KMS-11 (cell line): Measurements from ENCODE around the gene COL9A1.

Experiments used
- H2AFZ ChIP-seq: fragments of 200-600 bp; sonication (generic); 2 replicates; pipeline ENCODE4 v1.6.1; 2016; ENCODE audit warnings: antibody characterized with exemption, mixed run types, low read depth
- H3K27ac ChIP-seq: fragments of 200-600 bp; sonication (generic); 2 replicates; pipeline ENCODE4 v1.6.1; 2016; ENCODE audit warnings: mild to moderate bottlenecking, mixed run types
- H3K27me3 ChIP-seq: fragments of 200-600 bp; sonication (generic); 2 replicates; pipeline ENCODE4 v1.6.1; 2017; ENCODE audit warnings: mild to moderate bottlenecking, low read depth, mixed run types, moderate library complexity; ENCODE audit not compliant: insufficient read depth
- H3K36me3 ChIP-seq: fragments of 200-600 bp; sonication (generic); 2 replicates; pipeline ENCODE4 v1.6.1; 2017; ENCODE audit warnings: mild to moderate bottlenecking, mixed run types; ENCODE audit not compliant: insufficient read depth
- H3K4me1 ChIP-seq: fragments of 200-600 bp; sonication (generic); 2 replicates; pipeline ENCODE4 v1.6.1; 2016; ENCODE audit warnings: mild to moderate bottlenecking, low read depth, mixed run types; ENCODE audit not compliant: poor library complexity, severe bottlenecking
- H3K4me2 ChIP-seq: fragments of 200-600 bp; sonication (generic); 2 replicates; pipeline ENCODE4 v1.7.0; 2016; ENCODE audit warnings: mild to moderate bottlenecking, mixed run types
- H3K4me3 ChIP-seq: fragments of 200-600 bp; sonication (generic); IDR thresholded peaks from 2 replicates; pipeline ENCODE4 v1.6.1; 2017; ENCODE audit warnings: low read depth, low read length, mixed read lengths; ENCODE audit not compliant: insufficient read depth
- H3K79me2 ChIP-seq: fragments of 200-600 bp; sonication (generic); 2 replicates; pipeline ENCODE4 v1.6.1; 2016; ENCODE audit warnings: low read depth, mixed run types; ENCODE audit not compliant: insufficient read depth
- H3K9ac ChIP-seq: fragments of 200-600 bp; sonication (generic); 2 replicates; pipeline ENCODE4 v1.6.1; 2016; ENCODE audit warnings: mild to moderate bottlenecking, mixed run types
- H4K20me1 ChIP-seq: fragments of 200-600 bp; sonication (generic); 2 replicates; pipeline ENCODE4 v1.6.1; 2016; ENCODE audit warnings: mild to moderate bottlenecking, mixed run types; ENCODE audit not compliant: insufficient read depth
- TF ChIP-seq, protein P1 (sequence below): fragments of 200-600 bp; sonication (generic); conservative IDR thresholded peaks from 2 replicates; pipeline ENCODE4 v1.6.1; 2017; ENCODE audit warnings: low read depth, mild to moderate bottlenecking, antibody characterized with exemption, low read length, moderate library complexity, mixed read lengths

The COL9A1 gene

DNA sequence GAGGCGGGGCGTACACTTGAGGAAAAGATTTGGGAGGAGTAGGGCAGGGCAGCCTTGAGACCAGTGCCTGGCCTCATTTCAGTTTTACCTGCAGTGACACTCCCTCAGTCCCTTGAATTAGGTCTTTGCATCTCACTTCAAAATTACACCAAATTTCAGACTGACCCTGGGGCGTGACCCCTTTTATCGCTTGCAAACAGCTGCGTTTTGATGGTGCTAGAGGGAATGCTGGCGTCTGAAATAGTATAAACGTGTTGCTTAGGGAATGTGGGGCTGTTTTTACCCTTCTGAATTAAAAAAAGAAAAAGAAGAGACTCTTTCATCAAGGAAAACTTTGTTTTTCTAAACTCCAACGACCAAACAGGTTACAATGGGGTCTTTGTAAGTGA, 21.0 kb downstream of the COL9A1 start:
- Histone ChIP-seq H3K36me3 (no peaks in the 10 kb centered on the region), H3K4me3 (no peak overlapping the region), H4K20me1 (no peaks in the 10 kb centered on the region), H3K4me2 (no peak overlapping the region), H3K9ac (no peak overlapping the region), H3K79me2 (no peaks in the 10 kb centered on the region), H2AFZ (no peak overlapping the region), H3K4me1 (no peaks in the 10 kb centered on the region), H3K27ac (no peak overlapping the region), H3K27me3 (no peaks in the 10 kb centered on the region)
- TF ChIP-seq, protein P1, sequence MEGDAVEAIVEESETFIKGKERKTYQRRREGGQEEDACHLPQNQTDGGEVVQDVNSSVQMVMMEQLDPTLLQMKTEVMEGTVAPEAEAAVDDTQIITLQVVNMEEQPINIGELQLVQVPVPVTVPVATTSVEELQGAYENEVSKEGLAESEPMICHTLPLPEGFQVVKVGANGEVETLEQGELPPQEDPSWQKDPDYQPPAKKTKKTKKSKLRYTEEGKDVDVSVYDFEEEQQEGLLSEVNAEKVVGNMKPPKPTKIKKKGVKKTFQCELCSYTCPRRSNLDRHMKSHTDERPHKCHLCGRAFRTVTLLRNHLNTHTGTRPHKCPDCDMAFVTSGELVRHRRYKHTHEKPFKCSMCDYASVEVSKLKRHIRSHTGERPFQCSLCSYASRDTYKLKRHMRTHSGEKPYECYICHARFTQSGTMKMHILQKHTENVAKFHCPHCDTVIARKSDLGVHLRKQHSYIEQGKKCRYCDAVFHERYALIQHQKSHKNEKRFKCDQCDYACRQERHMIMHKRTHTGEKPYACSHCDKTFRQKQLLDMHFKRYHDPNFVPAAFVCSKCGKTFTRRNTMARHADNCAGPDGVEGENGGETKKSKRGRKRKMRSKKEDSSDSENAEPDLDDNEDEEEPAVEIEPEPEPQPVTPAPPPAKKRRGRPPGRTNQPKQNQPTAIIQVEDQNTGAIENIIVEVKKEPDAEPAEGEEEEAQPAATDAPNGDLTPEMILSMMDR = no peak

DNA sequence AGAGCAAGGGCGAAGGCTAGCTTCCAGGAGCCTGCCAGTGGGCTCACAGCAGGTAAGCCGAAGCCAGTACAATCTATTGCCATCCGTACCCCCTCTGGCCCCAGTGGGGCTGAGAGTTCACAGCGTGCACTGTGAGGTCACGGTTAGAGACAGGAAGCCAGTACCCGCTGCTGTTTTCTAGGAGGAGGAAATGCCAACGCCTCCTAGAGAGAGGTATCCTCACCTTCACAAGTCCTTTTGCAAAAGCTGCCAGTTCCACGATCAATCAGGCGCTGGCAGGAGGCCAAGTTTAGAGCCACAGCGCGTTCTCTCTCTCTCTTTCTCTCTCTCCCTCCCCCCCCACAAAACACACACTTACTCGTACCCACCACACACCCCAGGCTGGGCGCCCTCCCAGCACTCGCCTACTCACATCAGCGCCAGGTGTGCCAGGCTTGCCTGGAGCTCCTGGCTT, 22.5 kb downstream of the COL9A1 start:
- Histone ChIP-seq H2AFZ (no peak overlapping the region), H3K4me2 (no peak overlapping the region), H3K4me1 (no peaks in the 10 kb centered on the region), H3K27me3 (no peaks in the 10 kb centered on the region), H3K9ac (no peak overlapping the region), H3K79me2 (no peaks in the 10 kb centered on the region), H3K27ac (no peak overlapping the region), H3K36me3 (no peaks in the 10 kb centered on the region), H3K4me3 (no peak overlapping the region), H4K20me1 (no peaks in the 10 kb centered on the region)
- TF ChIP-seq, protein P1 = no peak

DNA sequence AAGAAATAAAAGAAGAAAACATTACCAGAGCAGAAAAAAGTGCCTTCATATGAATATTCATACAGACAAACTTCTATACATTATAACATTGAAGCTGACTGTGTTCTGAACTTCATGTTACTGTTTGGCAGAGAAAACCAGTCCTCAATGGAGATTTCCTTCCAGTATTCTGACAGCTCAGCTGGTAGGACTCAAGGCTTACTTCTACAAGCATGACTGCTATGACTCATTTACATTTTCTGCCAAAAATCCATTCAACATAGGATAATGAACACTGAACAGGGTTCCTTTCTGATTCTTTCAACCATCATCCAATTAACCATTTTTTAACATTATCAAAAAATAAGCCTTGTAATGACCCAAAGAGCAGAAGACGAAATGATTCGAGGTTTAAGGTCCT, 25.4 kb downstream of the COL9A1 start:
- H2AFZ ChIP-seq = no peak overlapping the region
- H4K20me1 ChIP-seq = no peaks in the 10 kb centered on the region
- H3K36me3 ChIP-seq = no peaks in the 10 kb centered on the region
- TF ChIP-seq, protein P1 = no peak
- H3K79me2 ChIP-seq = no peaks in the 10 kb centered on the region
- no peaks in the 10 kb centered on the region for H3K4me1 ChIP-seq
- H3K4me2 ChIP-seq = no peak overlapping the region
- H3K4me3 ChIP-seq = no peak overlapping the region
- no peak overlapping the region for H3K27ac ChIP-seq
- no peaks in the 10 kb centered on the region for H3K27me3 ChIP-seq
- no peak overlapping the region for H3K9ac ChIP-seq

DNA sequence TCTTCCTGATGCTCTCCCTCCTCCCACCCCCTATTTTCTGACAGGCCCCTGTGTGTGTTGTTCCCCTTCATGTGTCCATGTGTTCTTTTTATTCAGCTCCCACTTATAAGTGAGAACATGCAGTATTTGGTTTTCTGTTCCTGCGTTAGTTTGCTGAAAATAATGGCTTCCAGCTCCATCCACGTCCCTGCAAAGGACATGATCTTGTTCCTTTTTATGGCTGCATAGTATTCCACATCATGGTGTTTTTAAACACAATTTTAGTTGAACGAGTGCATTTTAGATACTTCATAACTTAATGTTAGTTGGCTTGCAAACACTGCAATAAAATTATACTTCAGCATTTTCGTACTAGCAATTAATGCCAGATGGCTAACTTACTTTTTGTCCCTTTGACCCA, 28.5 kb downstream of the COL9A1 start:
- no peaks in the 10 kb centered on the region for H3K4me1 ChIP-seq
- no peak overlapping the region for H3K4me3 ChIP-seq
- TF ChIP-seq, protein P1 = no peak
- H2AFZ ChIP-seq = no peak overlapping the region
- H3K36me3 ChIP-seq = no peaks in the 10 kb centered on the region
- H3K27ac ChIP-seq = no peak overlapping the region
- H3K9ac ChIP-seq = no peak overlapping the region
- no peaks in the 10 kb centered on the region for H3K27me3 ChIP-seq
- H3K79me2 ChIP-seq = no peaks in the 10 kb centered on the region
- H4K20me1 ChIP-seq = no peaks in the 10 kb centered on the region
- H3K4me2 ChIP-seq = no peak overlapping the region
